Right lobe of liver (tissue), 6 donors: ENCODE results near the gene POT1. TPM values are rescaled to one million over a fixed set of nuclear protein-coding genes. Genes with fewer than 3 reads are reported as not detected.

ENCODE experiments used
- ATAC-seq, 4 donors: fragments of 200-7000 bp; cut with Tn5 transposase; one replicate each; pipeline ENCODE4 v1.9.1; 2020; ENCODE audit warnings: mild to moderate bottlenecking in 4 of 4, moderate library complexity in 4 of 4
- DNase-seq, 3 donors: peaks; one replicate each; pipeline ENCODE4 v3.0.0-alpha.2; 2020
- H3K27ac ChIP-seq, 3 donors: fragments of 200-600 bp; one replicate each; pipeline ENCODE4 v1.8.0; 2022
- H3K27me3 ChIP-seq, 2 donors: fragments of 200-600 bp; one replicate each; pipeline ENCODE4 v1.8.0; 2022
- H3K36me3 ChIP-seq, 4 donors: fragments of 200-600 bp; sonication (generic) in 1 of 4; one replicate each; pipeline versions ENCODE4 v1.5.1 to v1.8.0; 2017 to 2022; ENCODE audit warnings: control low read depth in 1 of 4
- H3K4me1 ChIP-seq, 4 donors: fragments of 200-600 bp; sonication (generic) in 1 of 4; one replicate each; pipeline versions ENCODE4 v1.5.1 to v1.8.0; 2017 to 2022; ENCODE audit warnings: control low read depth in 1 of 4
- H3K4me3 ChIP-seq, 3 donors: fragments of 200-600 bp; one replicate each; pipeline ENCODE4 v1.8.0; 2022
- H3K9me3 ChIP-seq, 4 donors: fragments of 200-600 bp; sonication (generic) in 1 of 4; one replicate each; pipeline versions ENCODE4 v1.5.1 to v1.8.0; 2017 to 2022; ENCODE audit warnings: control low read depth in 1 of 4
- POLR2A ChIP-seq: fragments of 450-650 bp; IDR thresholded peaks from one replicate; pipeline ENCODE4 v1.6.1; 2017; ENCODE audit warnings: antibody characterized with exemption, mild to moderate bottlenecking
- WGBS: methylation state at CpG from one replicate; pipeline ENCODE4 v1.1.6; 2018; ENCODE audit warnings: low coverage, low lambda C conversion rate; ENCODE audit not compliant: insufficient coverage; ENCODE audit errors: missing lambda C conversion rate; 5-methylcytosine and 5-hydroxymethylcytosine counted together
- intact Hi-C, 2 donors: fragments of 100-400 bp; cut with DNase I; formaldehyde crosslinking; loops; one replicate each; pipeline versions ENCODE4 v1.11.2 to v1.14.1; 2022
- total RNA-seq, 6 experiments: library from RNA; depleted of rRNA in 2 of 6; stranded (reverse); fragments of >200 nt in 2 of 6; fragmentation: NEBNext Ultra II Directional in 3 of 6; extraction: Animal tissue kit (Norgen Biotek cat#: 25700) in 3 of 6; gene quantifications; one replicate each; pipeline versions ENCODE4 v1.1.0 to v1.2.4, GENCODE V29; 2016 to 2023
- TF ChIP-seq, protein P1 (sequence below), 4 donors: fragments of 200-600 bp in 3 of 4; fragments of 450-650 bp in 1 of 4; IDR thresholded peaks; one replicate each; pipeline versions ENCODE4 v1.5.1 to v1.8.0; 2016 to 2022; ENCODE audit warnings: antibody characterized with exemption in 4 of 4, mild to moderate bottlenecking in 2 of 4
- donor health status: DM: no; HTN: yes; CAD: no.
- donor health status: DM: no; HTN: no; CAD: no.
- donor health status: DM: no; HTN: no; CAD: no.
- donor health status: DM: no; HTN: yes; CAD: no.
- donor health status: DM: no; HTN: yes; CAD: no.

The POT1 gene
- total RNA-seq, 6 experiments from 2014 or later: 7.8 to 12.4 (median 10.0) TPM

DNA sequence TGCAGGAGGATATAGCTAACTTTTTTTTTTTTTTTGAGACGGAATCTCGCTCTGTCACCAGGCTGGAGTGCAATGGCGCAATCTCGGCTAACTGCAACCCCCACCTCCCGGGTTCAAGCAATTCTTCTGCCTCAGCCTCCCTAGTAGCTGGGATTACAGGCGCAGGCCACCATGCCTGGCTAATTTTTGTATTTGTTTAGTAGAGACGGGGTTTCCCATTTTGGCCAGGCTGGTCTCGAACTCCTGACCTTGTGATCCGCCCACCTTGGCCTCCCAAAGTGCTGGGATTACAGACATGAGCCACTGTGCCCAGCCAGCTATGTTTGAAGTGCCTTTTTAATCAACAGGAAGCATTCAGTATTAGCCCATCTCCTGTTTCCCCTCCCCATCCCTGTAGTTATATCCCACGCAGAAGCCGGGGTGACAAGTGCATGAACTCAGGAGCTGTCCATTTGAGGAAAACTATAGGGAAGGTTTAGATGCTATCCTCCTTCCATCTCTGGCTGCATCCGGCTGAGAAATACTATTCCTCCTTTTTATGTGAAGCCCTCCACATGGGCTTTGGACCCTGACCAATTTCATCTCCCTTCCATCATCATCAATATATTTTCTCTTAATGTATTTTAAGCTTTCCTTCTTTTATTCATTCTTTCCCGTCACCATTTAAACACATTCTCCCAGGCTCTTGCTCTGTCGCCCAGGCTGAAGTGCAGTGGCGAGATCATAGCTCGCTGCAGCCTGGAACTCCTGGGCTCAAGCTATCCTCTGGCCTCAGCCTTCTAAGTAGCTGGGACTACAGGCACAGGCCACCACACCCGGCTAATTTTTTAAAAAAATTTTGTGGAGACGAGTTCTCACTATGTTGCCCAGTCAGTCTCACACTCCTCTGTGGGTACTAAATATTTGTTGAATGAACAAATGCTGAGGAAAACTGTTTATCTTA, 1.3 kb upstream of the POT1 start:
- H3K4me3 ChIP-seq: no peak overlapping the region
- DNase-seq: no peak
- ATAC-seq: no peak
- H3K27me3 ChIP-seq: no peaks in the 10 kb centered on the region
- peaks cover 0 to 10% (median 3%) of the 10 kb centered on the region in 4 donors for H3K4me1 ChIP-seq
- intact Hi-C loops: no loop called here
- 70% methylated on average over 17 of the region's 18 CpGs for WGBS
- H3K27ac ChIP-seq: no peak overlapping the region
- H3K9me3 ChIP-seq: no peaks in the 10 kb centered on the region
- H3K36me3 ChIP-seq: no peaks in the 10 kb centered on the region
- no peak for TF ChIP-seq POLR2A
- TF ChIP-seq, protein P1, sequence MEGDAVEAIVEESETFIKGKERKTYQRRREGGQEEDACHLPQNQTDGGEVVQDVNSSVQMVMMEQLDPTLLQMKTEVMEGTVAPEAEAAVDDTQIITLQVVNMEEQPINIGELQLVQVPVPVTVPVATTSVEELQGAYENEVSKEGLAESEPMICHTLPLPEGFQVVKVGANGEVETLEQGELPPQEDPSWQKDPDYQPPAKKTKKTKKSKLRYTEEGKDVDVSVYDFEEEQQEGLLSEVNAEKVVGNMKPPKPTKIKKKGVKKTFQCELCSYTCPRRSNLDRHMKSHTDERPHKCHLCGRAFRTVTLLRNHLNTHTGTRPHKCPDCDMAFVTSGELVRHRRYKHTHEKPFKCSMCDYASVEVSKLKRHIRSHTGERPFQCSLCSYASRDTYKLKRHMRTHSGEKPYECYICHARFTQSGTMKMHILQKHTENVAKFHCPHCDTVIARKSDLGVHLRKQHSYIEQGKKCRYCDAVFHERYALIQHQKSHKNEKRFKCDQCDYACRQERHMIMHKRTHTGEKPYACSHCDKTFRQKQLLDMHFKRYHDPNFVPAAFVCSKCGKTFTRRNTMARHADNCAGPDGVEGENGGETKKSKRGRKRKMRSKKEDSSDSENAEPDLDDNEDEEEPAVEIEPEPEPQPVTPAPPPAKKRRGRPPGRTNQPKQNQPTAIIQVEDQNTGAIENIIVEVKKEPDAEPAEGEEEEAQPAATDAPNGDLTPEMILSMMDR (IDR thresholded peaks at IDR 0.05): no peak

DNA sequence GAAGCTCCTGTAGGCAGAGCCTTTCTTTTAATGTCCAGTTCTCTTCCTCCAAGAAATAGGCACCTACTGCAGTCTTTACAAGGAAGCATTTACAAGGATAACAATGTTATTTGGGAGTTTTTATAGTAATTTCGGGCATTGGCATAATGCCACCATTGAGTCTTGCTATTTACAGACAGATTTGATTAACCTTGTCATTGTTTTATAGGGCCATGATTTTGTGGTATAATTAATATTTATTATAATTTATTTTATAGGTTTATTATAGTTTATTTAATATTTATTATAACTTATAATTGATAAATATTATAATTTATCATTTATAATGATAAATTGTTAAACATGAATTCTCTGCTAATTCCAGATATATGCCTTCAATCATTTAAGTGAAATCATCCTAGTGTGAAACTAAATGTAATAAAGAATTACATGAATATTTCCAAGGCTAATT, 573 bp upstream of the POT1 start:
- H3K36me3 ChIP-seq: no peaks in the 10 kb centered on the region
- ATAC-seq (no peak), DNase-seq (no peak)
- peaks cover 0 to 10% (median 3%) of the 10 kb centered on the region in 4 donors for H3K4me1 ChIP-seq
- intact Hi-C loops: no loop called here
- TF ChIP-seq, protein P1 (IDR thresholded peaks at IDR 0.05): no peak
- no peak for TF ChIP-seq POLR2A
- H3K9me3 ChIP-seq: no peaks in the 10 kb centered on the region
- WGBS: 0% methylated on average over 1 of the region's 1 CpG
- peak overlapping the region; percentile 44 to 76 (median 61) for H3K4me3 ChIP-seq
- H3K27ac ChIP-seq: peak overlapping the region; percentile 55 to 93 (median 77)
- no peaks in the 10 kb centered on the region for H3K27me3 ChIP-seq

DNA sequence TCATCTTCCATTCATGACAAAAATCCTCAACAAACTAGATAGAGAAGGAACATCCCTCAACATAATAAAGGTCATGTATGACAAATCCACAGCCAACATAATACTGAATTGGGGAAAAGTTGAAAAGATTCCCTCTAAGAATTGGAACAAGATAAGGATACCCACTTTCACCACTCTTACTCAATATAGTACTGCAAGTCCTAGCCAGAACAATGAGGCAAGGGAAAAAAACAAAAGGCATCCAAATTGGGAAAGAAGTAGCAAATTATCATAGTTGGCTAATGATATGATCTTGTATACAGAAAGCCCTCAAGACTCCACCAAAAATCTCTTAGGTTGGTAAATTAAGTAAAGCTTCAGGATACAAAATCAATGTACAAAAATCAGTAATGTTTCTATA, 4.7 kb downstream of the POT1 start:
- no peaks in the 10 kb centered on the region for H3K36me3 ChIP-seq
- intact Hi-C loops: no loop called here
- H3K9me3 ChIP-seq: no peaks in the 10 kb centered on the region
- no peak for TF ChIP-seq POLR2A
- TF ChIP-seq, protein P1 (IDR thresholded peaks at IDR 0.05): no peak
- no peak for DNase-seq
- no peak overlapping the region for H3K27ac ChIP-seq
- no peak for ATAC-seq
- H3K4me1 ChIP-seq: peaks cover 0 to 10% (median 3%) of the 10 kb centered on the region in 4 donors
- no peaks in the 10 kb centered on the region for H3K27me3 ChIP-seq
- no peak overlapping the region for H3K4me3 ChIP-seq

DNA sequence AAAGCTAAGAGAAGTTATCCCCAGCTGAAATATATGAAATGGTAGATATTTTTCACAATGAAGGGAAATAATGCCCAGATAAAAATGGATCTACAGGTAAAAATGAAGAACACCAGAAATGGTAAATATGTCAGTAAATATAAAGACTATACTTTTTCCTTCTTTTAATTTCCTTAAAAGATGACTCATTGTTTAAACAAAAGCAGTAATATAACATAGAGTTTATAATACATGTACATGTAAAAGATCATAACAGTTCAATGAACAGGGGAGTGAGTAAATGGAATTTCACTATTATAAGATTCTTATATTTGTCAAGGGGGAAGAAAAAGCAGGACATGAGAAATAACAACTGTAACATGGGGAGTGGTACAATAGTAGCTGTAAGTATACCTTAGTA, 7.4 kb downstream of the POT1 start:
- H3K9me3 ChIP-seq: no peaks in the 10 kb centered on the region
- TF ChIP-seq, protein P1 (IDR thresholded peaks at IDR 0.05): no peak
- TF ChIP-seq POLR2A: no peak
- no peak overlapping the region for H3K27ac ChIP-seq
- H3K36me3 ChIP-seq: no peaks in the 10 kb centered on the region
- no peaks in the 10 kb centered on the region for H3K27me3 ChIP-seq
- ATAC-seq (no peak), DNase-seq (no peak)
- H3K4me3 ChIP-seq: no peak overlapping the region
- intact Hi-C loops: no loop called here
- no peaks in the 10 kb centered on the region for H3K4me1 ChIP-seq
